SU-DHL-6 (cell line): ENCODE data around the gene ALKBH4.
"Not testable (repeated sequence)": the region's sequence is repeated elsewhere in the genome, so short reads cannot be mapped to it uniquely, and the experiment has no call there.

Experiments used
- H2AFZ ChIP-seq: fragments of 200-600 bp; sonication (generic); 2 replicates; pipeline ENCODE4 v1.6.1; 2014; ENCODE audit warnings: low read depth, mild to moderate bottlenecking, moderate library complexity, mixed read lengths, antibody characterized with exemption, low read length; ENCODE audit not compliant: severe bottlenecking
- H3F3A ChIP-seq: fragments of 200-600 bp; shearing (Covaris generic); 2 replicates; pipeline ENCODE4 v1.6.0; 2016; ENCODE audit warnings: antibody characterized with exemption, mild to moderate bottlenecking; ENCODE audit not compliant: insufficient read depth
- H3K27ac ChIP-seq: fragments of 200-600 bp; sonication (generic); 2 replicates; pipeline ENCODE4 v1.5.1; 2016; ENCODE audit warnings: low read depth, mild to moderate bottlenecking, low read length, moderate library complexity, mixed read lengths
- H3K27me3 ChIP-seq: fragments of 200-600 bp; sonication (generic), shearing (Covaris generic); 2 replicates; pipeline ENCODE4 v1.6.0; 2014; ENCODE audit warnings: mild to moderate bottlenecking, low read length
- H3K36me3 ChIP-seq: fragments of 200-600 bp; sonication (generic); 2 replicates; pipeline ENCODE4 v1.6.1; 2014; ENCODE audit warnings: mild to moderate bottlenecking, low read length, mixed read lengths
- H3K4me2 ChIP-seq: fragments of 300-600, 200-600 bp; shearing (Covaris generic), sonication (generic); 2 replicates; pipeline ENCODE4 v1.6.0; 2014; ENCODE audit warnings: low read length, low read depth, mild to moderate bottlenecking; ENCODE audit not compliant: poor library complexity, severe bottlenecking
- H3K4me3 ChIP-seq: fragments of 200-600 bp; sonication (generic); 2 replicates; pipeline ENCODE4 v1.5.1; 2014; ENCODE audit warnings: antibody characterized with exemption, low read length, mild to moderate bottlenecking, mixed read lengths; ENCODE audit not compliant: insufficient read depth, poor library complexity, severe bottlenecking
- H3K79me2 ChIP-seq: fragments of 200-600 bp; sonication (generic); 2 replicates; pipeline ENCODE4 v1.6.1; 2014; ENCODE audit warnings: mild to moderate bottlenecking, low read length, moderate library complexity; ENCODE audit not compliant: insufficient read depth
- H3K9ac ChIP-seq: fragments of 200-600 bp; sonication (generic); 2 replicates; pipeline ENCODE4 v1.7.0; 2014; ENCODE audit warnings: mild to moderate bottlenecking, low read length
- H3K9me2 ChIP-seq: fragments of 200-600 bp; sonication (generic); replicated peaks from 2 replicates; pipeline ENCODE4 v1.6.1; 2014; ENCODE audit warnings: low read length; ENCODE audit not compliant: insufficient read depth
- H3K9me3 ChIP-seq: fragments of 200-600 bp; sonication (generic); 2 replicates; pipeline ENCODE4 v1.6.1; 2014; ENCODE audit warnings: low read length, mixed read lengths; ENCODE audit not compliant: insufficient read depth
- H4K20me1 ChIP-seq: fragments of 200-600 bp; sonication (generic); 2 replicates; pipeline ENCODE4 v1.6.1; 2014; ENCODE audit warnings: low read depth, mild to moderate bottlenecking, antibody characterized with exemption, low read length, moderate library complexity, mixed read lengths

ALKBH4 gene

GRCh38 chr7:102503141-102503540 lies 38.5 kb upstream of the ALKBH4 start:
- H3K36me3 ChIP-seq, H3K27ac ChIP-seq, H3K9me3 ChIP-seq, H3K4me3 ChIP-seq, H3K9ac ChIP-seq, H3F3A ChIP-seq, H3K79me2 ChIP-seq, H3K9me2 ChIP-seq, H3K27me3 ChIP-seq, H3K4me2 ChIP-seq, H2AFZ ChIP-seq, H4K20me1 ChIP-seq: not testable (repeated sequence)

GRCh38 chr7:102498321-102498720 lies 33.7 kb upstream of the ALKBH4 start:
- not testable (repeated sequence) for H3K9me2 ChIP-seq, H3K27ac ChIP-seq, H4K20me1 ChIP-seq, H2AFZ ChIP-seq, H3K9me3 ChIP-seq, H3K4me3 ChIP-seq, H3K4me2 ChIP-seq, H3K36me3 ChIP-seq, H3F3A ChIP-seq, H3K9ac ChIP-seq, H3K79me2 ChIP-seq, H3K27me3 ChIP-seq

DNA sequence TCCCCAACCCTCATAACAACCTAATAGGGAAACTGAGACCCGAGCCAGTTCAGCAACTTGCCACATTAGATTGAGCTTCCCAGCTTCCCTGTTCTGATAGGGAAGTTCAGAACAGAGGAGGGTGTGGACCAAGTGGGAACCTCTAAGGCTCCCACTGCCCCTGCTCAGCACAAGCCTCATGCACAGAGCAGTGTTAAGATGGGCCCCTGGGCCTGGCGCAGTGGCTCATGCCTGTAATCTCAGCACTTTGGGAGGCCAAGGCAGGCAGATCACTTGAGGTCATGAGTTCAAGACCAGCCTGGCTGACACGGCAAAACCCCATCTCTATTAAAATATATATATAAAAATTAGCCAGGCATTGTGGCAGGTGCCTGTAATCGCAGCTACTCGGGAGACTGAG lies 32.6 kb upstream of the ALKBH4 start:
- not testable (repeated sequence) for H3K9ac ChIP-seq, H2AFZ ChIP-seq, H3K9me2 ChIP-seq, H3K9me3 ChIP-seq, H4K20me1 ChIP-seq, H3K79me2 ChIP-seq, H3K27me3 ChIP-seq, H3K4me3 ChIP-seq, H3F3A ChIP-seq, H3K27ac ChIP-seq, H3K36me3 ChIP-seq, H3K4me2 ChIP-seq

DNA sequence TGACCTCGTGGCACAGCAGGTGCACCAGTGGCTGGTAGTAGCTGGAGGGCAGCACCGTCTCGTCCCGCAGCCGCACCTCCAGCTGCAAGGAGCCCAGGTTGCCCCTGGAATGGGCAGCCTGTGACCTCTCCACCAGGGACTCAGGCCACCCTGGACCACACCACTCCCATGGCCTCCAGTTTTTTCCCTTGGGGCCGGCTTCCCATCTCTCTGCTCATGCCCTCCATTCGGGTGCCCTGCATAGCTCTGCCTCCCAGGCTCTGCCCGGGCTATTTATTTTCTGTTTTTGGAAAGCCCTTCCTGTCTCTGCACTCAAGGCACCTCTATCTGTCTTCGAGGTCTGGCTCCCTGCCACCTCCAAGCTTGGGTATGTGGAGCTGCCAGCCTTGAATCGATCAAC lies 32.2 kb upstream of the ALKBH4 start:
- H3K4me2 ChIP-seq, H3F3A ChIP-seq, H3K79me2 ChIP-seq, H3K27me3 ChIP-seq, H3K27ac ChIP-seq, H2AFZ ChIP-seq, H3K9me2 ChIP-seq, H3K9ac ChIP-seq, H4K20me1 ChIP-seq, H3K9me3 ChIP-seq, H3K36me3 ChIP-seq, H3K4me3 ChIP-seq: not testable (repeated sequence)

DNA sequence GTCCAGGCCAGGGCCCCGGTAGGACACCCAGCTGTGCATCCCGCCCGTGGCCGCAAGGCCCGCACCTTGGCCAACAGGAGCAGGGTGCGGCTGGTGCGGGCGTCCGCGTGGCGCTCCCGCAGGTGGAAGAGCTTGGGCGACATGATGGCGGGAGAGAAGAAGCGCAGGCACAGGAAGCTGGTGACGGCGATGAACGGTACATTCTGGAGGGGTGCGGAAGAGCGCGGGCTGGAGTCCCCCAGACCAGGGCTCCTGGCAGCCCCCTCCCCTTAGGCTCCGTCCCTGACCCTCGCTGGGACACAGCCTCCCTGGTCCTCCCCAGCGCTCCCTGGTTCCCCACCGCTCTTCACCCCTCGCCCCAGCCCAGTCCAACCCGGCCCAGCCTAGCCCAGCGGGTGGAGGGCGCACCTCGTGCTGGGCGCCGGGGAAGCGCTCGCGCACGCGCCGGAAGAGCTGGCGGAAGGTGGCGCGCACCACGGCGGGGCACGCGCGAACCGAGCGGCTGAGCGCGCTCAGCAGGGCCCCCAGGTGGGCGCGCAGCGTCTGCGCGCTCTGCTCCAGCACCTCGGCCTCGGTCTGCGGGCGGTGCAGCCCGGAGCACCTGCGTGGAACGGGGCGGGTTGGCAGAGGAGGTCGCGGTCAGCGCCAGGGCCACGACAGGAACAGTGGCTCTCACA lies 29.9 kb upstream of the ALKBH4 start:
- not testable (repeated sequence) for H3K4me2 ChIP-seq, H3K4me3 ChIP-seq, H3K27ac ChIP-seq, H3K79me2 ChIP-seq, H3K36me3 ChIP-seq, H3K9me3 ChIP-seq, H3K9me2 ChIP-seq, H4K20me1 ChIP-seq, H3F3A ChIP-seq, H2AFZ ChIP-seq, H3K27me3 ChIP-seq
- H3K9ac ChIP-seq, result 0 out of 2 replicates have a peak overlapping the region, but pooled peaks have one; percentile 44

GRCh38 chr7:102494026-102494425 lies 29.4 kb upstream of the ALKBH4 start:
- peak overlapping the region; percentile 44; the same call in 1 of the 2 replicates for H3K9ac ChIP-seq
- H2AFZ ChIP-seq, H3K79me2 ChIP-seq, H3K36me3 ChIP-seq, H3K27me3 ChIP-seq, H3K9me3 ChIP-seq, H3K9me2 ChIP-seq, H3F3A ChIP-seq, H4K20me1 ChIP-seq: not testable (repeated sequence)
- H3K27ac ChIP-seq, result 0 out of 2 replicates have a peak overlapping the region, but pooled peaks have one; percentile 44
- peak overlapping the region; percentile 45 for H3K4me2 ChIP-seq
- peak overlapping the region; percentile 52 for H3K4me3 ChIP-seq

- H2AFZ ChIP-seq, H3K9me3 ChIP-seq, H3K4me3 ChIP-seq, H3K36me3 ChIP-seq, H4K20me1 ChIP-seq, H3K9ac ChIP-seq, H3K4me2 ChIP-seq, H3K27ac ChIP-seq, H3F3A ChIP-seq, H3K79me2 ChIP-seq, H3K27me3 ChIP-seq, H3K9me2 ChIP-seq: not testable (repeated sequence)
These were observed 28.7 kb upstream of the ALKBH4 start for GRCh38 chr7:102493220-102493935.

- H3K27ac ChIP-seq, H3F3A ChIP-seq, H3K9ac ChIP-seq: not testable (repeated sequence)
These were observed 25.9 kb upstream of the ALKBH4 start for GRCh38 chr7:102490529-102491075.

More at GRCh38 chr7:102490529-102491075, 25.9 kb upstream of the ALKBH4 start:
- not testable (repeated sequence) for H3K4me2 ChIP-seq, H2AFZ ChIP-seq, H3K9me3 ChIP-seq, H3K9me2 ChIP-seq, H4K20me1 ChIP-seq, H3K79me2 ChIP-seq, H3K36me3 ChIP-seq, H3K27me3 ChIP-seq, H3K4me3 ChIP-seq
